Endothelial cell of umbilical vein (primary cell): ENCODE results near the gene CARS1. TPM values are rescaled to one million over a fixed set of nuclear protein-coding genes. Genes with fewer than 3 reads are reported as not detected.

ENCODE experiments used
- BruUV-seq: library from RNA; stranded (reverse); fragments of 400-500 nt; replicated peaks from 2 replicates; lab custom pipeline; 2021; lab: Mats Ljungman, UMichigan
- CTCF ChIA-PET: fragments of 300-600, 350-600 bp; sonication (Branson Sonifier 250); formaldehyde crosslinking; loops from one replicate; lab custom pipeline; 2021; ENCODE audit warnings: antibody characterized with exemption, inconsistent platforms; lab: Charles Lee
- POLR2A ChIA-PET: fragments of 300-600, 350-600 bp; sonication (Branson Sonifier 250); formaldehyde crosslinking; loops from one replicate; lab custom pipeline; 2021; ENCODE audit warnings: antibody characterized with exemption, inconsistent platforms; lab: Charles Lee
- DNase-seq: peaks from one replicate; pipeline ENCODE4 v3.0.0-alpha.2; 2011; ENCODE audit warnings: low read depth, low spot score
- FAIRE-seq: peaks from 2 replicates; lab custom pipeline; 2011; peaks lifted over from hg19 to GRCh38; lab: Jason Lieb, UNC
- H2AFZ ChIP-seq: 2 replicates; pipeline ENCODE4 v1.6.0; 2012; ENCODE audit warnings: low read depth, low read length, control low read depth, inconsistent platforms
- H3K27ac ChIP-seq: 2 replicates; pipeline ENCODE4 v1.5.1; 2011; ENCODE audit warnings: low read depth, mild to moderate bottlenecking, control low read depth, low read length, moderate library complexity; ENCODE audit not compliant: insufficient read depth
- H3K27me3 ChIP-seq, 2 experiments: 2 replicates each; pipeline versions ENCODE4 v1.6.0 to v1.6.1; 2011; ENCODE audit warnings: low read length in 2 of 2, mixed read lengths in 1 of 2; ENCODE audit not compliant: control insufficient read depth in 2 of 2, insufficient read depth in 2 of 2
- H3K36me3 ChIP-seq, 2 experiments: 2 replicates in 1 of 2; 3 replicates in 1 of 2; pipeline ENCODE4 v1.5.1; 2011; ENCODE audit warnings: low read length in 2 of 2, mild to moderate bottlenecking in 1 of 2, moderate library complexity in 1 of 2; ENCODE audit not compliant: control insufficient read depth in 2 of 2, insufficient read depth in 2 of 2; ENCODE audit errors: extremely low read depth in 1 of 2
- H3K4me1 ChIP-seq: 3 replicates; pipeline ENCODE4 v1.5.1; 2011; ENCODE audit warnings: mild to moderate bottlenecking, low read length; ENCODE audit not compliant: control insufficient read depth, insufficient read depth; ENCODE audit errors: extremely low read depth
- H3K4me2 ChIP-seq: 2 replicates; pipeline ENCODE4 v1.6.1; 2011; ENCODE audit warnings: low read length, control low read depth, mixed read lengths; ENCODE audit not compliant: insufficient read depth
- H3K4me3 ChIP-seq, 3 experiments: fragments of 200-600 bp in 1 of 3; sonication (generic), shearing (Covaris generic) in 1 of 3; replicated peaks in 1 of 3; 2 replicates each; pipeline ENCODE4 v1.5.1; 2011 to 2016; ENCODE audit warnings: control low read depth in 3 of 3, low read length in 3 of 3, mild to moderate bottlenecking in 2 of 3, inconsistent platforms in 1 of 3, low read depth in 1 of 3, moderate library complexity in 1 of 3; ENCODE audit not compliant: insufficient read depth in 1 of 3
- H3K79me2 ChIP-seq: 2 replicates; pipeline ENCODE4 v1.6.0; 2012; ENCODE audit warnings: low read length, inconsistent platforms; ENCODE audit not compliant: control insufficient read depth, insufficient read depth
- H3K9ac ChIP-seq: replicated peaks from 2 replicates; pipeline ENCODE3; 2011; ENCODE audit warnings: low read length, control low read depth; ENCODE audit not compliant: insufficient read depth; ENCODE audit errors: extremely low read depth
- H3K9me1 ChIP-seq: replicated peaks from 3 replicates; pipeline ENCODE4 v1.6.0; 2011; ENCODE audit warnings: mild to moderate bottlenecking, low read length; ENCODE audit not compliant: control insufficient read depth, insufficient read depth; ENCODE audit errors: extremely low read depth
- H3K9me3 ChIP-seq: replicated peaks from 2 replicates; pipeline ENCODE4 v1.5.1; 2012; ENCODE audit warnings: low read length, inconsistent platforms; ENCODE audit not compliant: control insufficient read depth, insufficient read depth
- H4K20me1 ChIP-seq: replicated peaks from 2 replicates; pipeline ENCODE3; 2011; ENCODE audit warnings: mild to moderate bottlenecking, low read length; ENCODE audit not compliant: control insufficient read depth, insufficient read depth; ENCODE audit errors: extremely low read depth
- EZH2 ChIP-seq: IDR thresholded peaks from 2 replicates; pipeline ENCODE4 v1.6.1; 2012; ENCODE audit warnings: borderline replicate concordance, low read depth, mild to moderate bottlenecking, moderate library complexity, low read length, inconsistent platforms; ENCODE audit not compliant: severe bottlenecking
- FOS ChIP-seq: IDR thresholded peaks from 2 replicates; pipeline ENCODE4 v1.6.1; 2011; ENCODE audit warnings: mild to moderate bottlenecking, low read length, moderate library complexity, borderline replicate concordance; ENCODE audit not compliant: insufficient read depth
- GATA2 ChIP-seq: IDR thresholded peaks from 2 replicates; pipeline ENCODE4 v1.7.0; 2011; ENCODE audit warnings: low read depth, mild to moderate bottlenecking, moderate library complexity, mixed read lengths, low read length; ENCODE audit not compliant: insufficient read length, insufficient read depth
- JUN ChIP-seq: IDR thresholded peaks from 2 replicates; pipeline ENCODE4 v1.6.1; 2011; ENCODE audit warnings: borderline replicate concordance, low read depth; ENCODE audit not compliant: insufficient read length, insufficient read depth
- MAX ChIP-seq: IDR thresholded peaks from 2 replicates; pipeline ENCODE4 v1.6.1; 2011; ENCODE audit not compliant: insufficient read depth, insufficient read length
- MYC ChIP-seq: IDR thresholded peaks from one replicate; pipeline ENCODE4 v1.6.1; 2011; ENCODE audit warnings: mild to moderate bottlenecking, low read depth, low read length
- POLR2A ChIP-seq: IDR thresholded peaks from 2 replicates; pipeline ENCODE4 v1.6.1; 2012; ENCODE audit warnings: low read depth, mild to moderate bottlenecking, control low read depth, low read length
- POLR2AphosphoS5 ChIP-seq: IDR thresholded peaks from 2 replicates; pipeline ENCODE4 v1.6.1; 2012; ENCODE audit warnings: low read depth, mild to moderate bottlenecking, control low read depth, low read length, moderate library complexity; ENCODE audit not compliant: insufficient read depth
- dilution Hi-C: fragments of 300-500 bp; cut with MboI; formaldehyde crosslinking; loops from one replicate; pipeline ENCODE4 v1.15.0; 2019; ENCODE audit warnings: low sequenced_read_pairs; ENCODE audit not compliant: extremely low pct_ligation_motif_present
- intact Hi-C: fragments of 100-400 bp; cut with micrococcal nuclease; formaldehyde crosslinking; loops from one replicate; pipeline ENCODE4 v1.10.0; 2022
- polyA plus RNA-seq, 4 experiments: library from polyadenylated mRNA; depleted of rRNA in 3 of 4; stranded (reverse) in 3 of 4; unstranded in 1 of 4; fragments of >200 nt; gene quantifications; 2 replicates each; pipeline versions ENCODE4 v1.2.1 to v1.2.3, GENCODE V29; 2011 to 2012; ENCODE audit warnings: missing spikeins in 1 of 4
- total RNA-seq: library from RNA; stranded (reverse); gene quantifications from 2 replicates; pipeline ENCODE4 v1.2.3, GENCODE V29; 2021
- TF ChIP-seq, protein P1 (sequence below), 2 donors: IDR thresholded peaks; 1 replicate in 1 of 2; 2 replicates in 1 of 2; pipeline ENCODE4 v1.5.1; 2011; ENCODE audit warnings: low read length in 2 of 2, mild to moderate bottlenecking in 2 of 2, moderate library complexity in 2 of 2, control low read depth in 1 of 2, inconsistent platforms in 1 of 2, low read depth in 1 of 2; ENCODE audit not compliant: insufficient read depth in 1 of 2; ENCODE audit errors: extremely low read depth in 1 of 2

Gene CARS1
- total and polyA plus RNA-seq, 2 donors (not counting 3 experiments of a cell fraction or from before 2014, with no cell fraction given) = 43.5 to 66.2 TPM

GRCh38 chr11:3003396-3004231, 53.6 kb downstream of the CARS1 start:
- intact Hi-C loops = no loop called here
- H3K4me2 ChIP-seq = no peak overlapping the region
- no peaks in the 10 kb centered on the region for H4K20me1 ChIP-seq
- no peaks in the 10 kb centered on the region for H3K4me1 ChIP-seq
- H3K4me3 ChIP-seq = no peak overlapping the region
- dilution Hi-C loops = no loop called here
- peaks cover 0 to 34% of the 10 kb centered on the region in 2 experiments for H3K36me3 ChIP-seq
- no peak overlapping the region for H3K27ac ChIP-seq
- ChIA-PET CTCF (interaction anchor here (1.0 to 1.4 kb wide), 2 partner anchors 18 to 88 kb away, joined by 3 to 4 read pairs; no protein-coding TSS in a partner anchor), POLR2A (interaction anchor here (0.8 kb wide), 1 partner anchor 12 kb away, joined by 3 read pairs; the partner anchor contains the start of gene NAP1L4)
- no peak overlapping the region for H3K9ac ChIP-seq
- no peaks in the 10 kb centered on the region for H3K9me1 ChIP-seq
- H3K79me2 ChIP-seq = no peaks in the 10 kb centered on the region
- DNase-seq (no peak), FAIRE-seq (no peak)
- H2AFZ ChIP-seq = no peak overlapping the region
- H3K27me3 ChIP-seq = no peaks in the 10 kb centered on the region
- no peaks in the 10 kb centered on the region for H3K9me3 ChIP-seq
- TF ChIP-seq POLR2A (no peak), JUN (no peak), GATA2 (no peak), FOS (no peak), MAX (no peak), POLR2AphosphoS5 (no peak)
- BruUV-seq = no TSS peak

DNA sequence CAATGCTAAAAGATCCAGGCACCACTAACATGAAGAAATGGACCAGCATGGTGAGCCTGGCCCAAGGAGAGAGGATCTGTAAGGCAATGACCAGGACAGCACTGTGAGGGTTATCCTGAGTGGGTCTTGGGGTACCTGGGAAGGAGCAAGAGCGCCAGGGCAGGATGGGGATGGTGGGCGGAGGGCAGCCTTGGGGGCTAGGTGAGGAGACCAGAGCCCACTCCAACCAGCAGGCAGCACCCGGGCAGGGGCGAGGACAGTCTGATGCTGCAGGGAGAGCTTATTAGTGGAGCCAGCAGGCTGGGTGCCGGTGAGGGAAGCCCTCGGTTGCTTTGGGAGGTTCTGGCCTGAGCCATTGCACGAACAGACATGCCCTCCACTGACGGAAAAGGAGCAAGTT, 54.4 kb downstream of the CARS1 start:
- Histone ChIP-seq H3K4me1 (no peaks in the 10 kb centered on the region), H3K9me3 (no peaks in the 10 kb centered on the region), H3K36me3 (peaks cover 0 to 34% of the 10 kb centered on the region in 2 experiments), H3K27me3 (no peaks in the 10 kb centered on the region), H3K79me2 (no peaks in the 10 kb centered on the region), H3K4me2 (no peak overlapping the region), H3K9me1 (no peaks in the 10 kb centered on the region), H3K27ac (no peak overlapping the region), H3K4me3 (no peak overlapping the region), H2AFZ (no peak overlapping the region), H3K9ac (no peak overlapping the region), H4K20me1 (no peaks in the 10 kb centered on the region)
- dilution Hi-C loops = no loop called here
- FAIRE-seq = no peak
- POLR2A ChIA-PET = no interaction called here
- CTCF ChIA-PET = no interaction called here
- no TSS peak for BruUV-seq
- intact Hi-C loops = no loop called here
- no peak for DNase-seq
- TF ChIP-seq MYC (no peak), POLR2A (no peak), GATA2 (no peak), JUN (no peak), EZH2 (no peak), FOS (no peak), MAX (no peak), POLR2AphosphoS5 (no peak)
- TF ChIP-seq, protein P1, sequence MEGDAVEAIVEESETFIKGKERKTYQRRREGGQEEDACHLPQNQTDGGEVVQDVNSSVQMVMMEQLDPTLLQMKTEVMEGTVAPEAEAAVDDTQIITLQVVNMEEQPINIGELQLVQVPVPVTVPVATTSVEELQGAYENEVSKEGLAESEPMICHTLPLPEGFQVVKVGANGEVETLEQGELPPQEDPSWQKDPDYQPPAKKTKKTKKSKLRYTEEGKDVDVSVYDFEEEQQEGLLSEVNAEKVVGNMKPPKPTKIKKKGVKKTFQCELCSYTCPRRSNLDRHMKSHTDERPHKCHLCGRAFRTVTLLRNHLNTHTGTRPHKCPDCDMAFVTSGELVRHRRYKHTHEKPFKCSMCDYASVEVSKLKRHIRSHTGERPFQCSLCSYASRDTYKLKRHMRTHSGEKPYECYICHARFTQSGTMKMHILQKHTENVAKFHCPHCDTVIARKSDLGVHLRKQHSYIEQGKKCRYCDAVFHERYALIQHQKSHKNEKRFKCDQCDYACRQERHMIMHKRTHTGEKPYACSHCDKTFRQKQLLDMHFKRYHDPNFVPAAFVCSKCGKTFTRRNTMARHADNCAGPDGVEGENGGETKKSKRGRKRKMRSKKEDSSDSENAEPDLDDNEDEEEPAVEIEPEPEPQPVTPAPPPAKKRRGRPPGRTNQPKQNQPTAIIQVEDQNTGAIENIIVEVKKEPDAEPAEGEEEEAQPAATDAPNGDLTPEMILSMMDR (IDR thresholded peaks at IDR 0.05; ENCODE audit: extremely low read depth in 1 of 2, insufficient read depth in 1 of 2, low read depth in 1 of 2, low read length in 2 of 2) = no peak
